Measurements from ENCODE around the gene THADA. TPM values are rescaled to one million over a fixed set of nuclear protein-coding genes. Genes with fewer than 3 reads are reported as not detected.
"Not testable (repeated sequence)": the region's sequence is repeated elsewhere in the genome, so short reads cannot be mapped to it uniquely, and the experiment has no call there.

The THADA gene
- total and polyA plus RNA-seq, 10 donors, result 14.2 to 51.3 (median 40.0) TPM

- intact Hi-C loops (cut with DNase I; ENCODE audit: low total_unique reads), result no loop called here
- no peak overlapping the region for H3K27ac ChIP-seq
- H3K4me3 ChIP-seq, result no peak overlapping the region
- H3K27me3 ChIP-seq (replicated peaks in 1 of 7), result no peaks in the 10 kb centered on the region
- no peak for DNase-seq
- peaks cover 0 to 89% (median 50%) of the 10 kb centered on the region in 6 donors for H3K36me3 ChIP-seq
- H3K9me3 ChIP-seq, result no peaks in the 10 kb centered on the region
- no peaks in the 10 kb centered on the region for H3K4me1 ChIP-seq
- TF ChIP-seq CTCF (IDR thresholded peaks at IDR 0.05 in 8 of 11, conservative IDR thresholded peaks at IDR 0.05 in 3 of 11), result no peak
- TF ChIP-seq POLR2A (IDR thresholded peaks at IDR 0.05), result no peak
- 81 to 90% (median 86%) methylated on average over 2 of the region's 2 CpGs for WGBS, 5 donors
Observed at GRCh38 chr2:43551990-43552389, 43.8 kb downstream of the THADA start.

GRCh38 chr2:43548381-43548780 is 47.5 kb downstream of the THADA start:
- WGBS, 5 donors, result 86 to 96% (median 94%) methylated on average over 12 to 14 of the region's 14 CpGs
- H3K4me1 ChIP-seq; H3K9me3 ChIP-seq; H3K4me3 ChIP-seq; H3K27ac ChIP-seq; DNase-seq; H3K27me3 ChIP-seq (replicated peaks in 1 of 7): not testable (repeated sequence)
- H3K36me3 ChIP-seq, result peaks cover 0 to 53% (median 34%) of the 10 kb centered on the region in 6 donors
- intact Hi-C loops (cut with DNase I; ENCODE audit: low total_unique reads), result loop anchor here (10.0 kb wide), 2 partner anchors 64 to 694 kb away; no protein-coding TSS in a partner anchor

GRCh38 chr2:43542285-43542933 is 53.4 kb downstream of the THADA start:
- H3K27ac ChIP-seq, result peak overlapping the region in 1 of 8 donors; percentile 75
- TF ChIP-seq CTCF (IDR thresholded peaks at IDR 0.05 in 8 of 11, conservative IDR thresholded peaks at IDR 0.05 in 3 of 11) (peak; percentile 46 to 79 (median 71)), POLR2A (IDR thresholded peaks at IDR 0.05) (no peak), POLR2AphosphoS5 (IDR thresholded peaks at IDR 0.05) (no peak)
- no peaks in the 10 kb centered on the region for H3K9me3 ChIP-seq
- 19 to 28% (median 21%) methylated on average over 3 of the region's 3 CpGs for WGBS, 5 donors
- H3K27me3 ChIP-seq (replicated peaks in 1 of 7), result no peaks in the 10 kb centered on the region
- peaks cover 0 to 5% (median 0%) of the 10 kb centered on the region in 6 donors for H3K36me3 ChIP-seq
- H3K4me1 ChIP-seq, result peaks cover 3 to 52% (median 32%) of the 10 kb centered on the region in 6 donors
- H3K4me3 ChIP-seq, result no peak overlapping the region
- intact Hi-C loops (cut with DNase I; ENCODE audit: low total_unique reads), result loop anchor here (10.0 kb wide), 2 partner anchors 58 to 688 kb away; no protein-coding TSS in a partner anchor
- no peak for DNase-seq

- Histone ChIP-seq H3K4me3 (no peak overlapping the region), H3K4me1 (peaks cover 3 to 65% (median 39%) of the 10 kb centered on the region in 6 donors), H3K36me3 (peaks cover 0 to 5% (median 0%) of the 10 kb centered on the region in 6 donors), H3K27ac (peak overlapping the region in 3 of 8 donors; percentile 74 to 75 (median 74)), H3K9me3 (no peaks in the 10 kb centered on the region), H3K27me3 (replicated peaks in 1 of 7) (no peaks in the 10 kb centered on the region)
- no peak for TF ChIP-seq POLR2AphosphoS5 (IDR thresholded peaks at IDR 0.05)
- no peak for TF ChIP-seq POLR2A (IDR thresholded peaks at IDR 0.05)
- no peak for TF ChIP-seq CTCF (IDR thresholded peaks at IDR 0.05 in 8 of 11, conservative IDR thresholded peaks at IDR 0.05 in 3 of 11)
- intact Hi-C loops (cut with DNase I; ENCODE audit: low total_unique reads), result loop anchor here (10.0 kb wide), 2 partner anchors 56 to 686 kb away; no protein-coding TSS in a partner anchor
- 55 to 85% (median 73%) methylated on average over 6 of the region's 6 CpGs for WGBS, 5 donors
- DNase-seq, result no peak
Observed at GRCh38 chr2:43541165-43541564, 54.7 kb downstream of the THADA start.
